ENCODE measurements around the gene PSMC4. TPM values are rescaled to one million over a fixed set of nuclear protein-coding genes. Genes with fewer than 3 reads are reported as not detected.

The PSMC4 gene
- polyA plus RNA-seq, 3 donors: 67.0 to 85.8 (median 79.6) TPM

- DNase-seq: no peak
- Histone ChIP-seq H3K27me3 (ENCODE audit: control insufficient read depth in 2 of 2, insufficient read depth in 2 of 2, low read length in 2 of 2) (no peaks in the 10 kb centered on the region), H3K79me2 (ENCODE audit: insufficient read depth, low read length) (no peaks in the 10 kb centered on the region), H3K4me3 (replicated peaks in 1 of 3; ENCODE audit: low read depth in 2 of 3, low read length in 3 of 3) (no peak overlapping the region), H2AFZ (ENCODE audit: insufficient read depth, low read depth, low read length, poor library complexity, severe bottlenecking) (no peak overlapping the region), H4K20me1 (ENCODE audit: insufficient read depth, low read length) (no peaks in the 10 kb centered on the region), H3K9ac (ENCODE audit: insufficient read depth, low read length, poor library complexity, severe bottlenecking) (no peak overlapping the region), H3K4me1 (ENCODE audit: control insufficient read depth in 1 of 2, insufficient read depth in 2 of 2, low read length in 2 of 2) (no peaks in the 10 kb centered on the region), H3K36me3 (replicated peaks in 1 of 2; ENCODE audit: control insufficient read depth in 1 of 2, insufficient read depth in 2 of 2, low read length in 2 of 2) (no peaks in the 10 kb centered on the region), H3K27ac (ENCODE audit: low read depth in 1 of 2, low read length in 2 of 2) (no peak overlapping the region), H3K4me2 (replicated peaks; ENCODE audit: extremely low read depth, low read length, poor library complexity, severe bottlenecking) (no peak overlapping the region), H3K9me3 (replicated peaks in 1 of 2; ENCODE audit: control insufficient read depth in 1 of 2, insufficient read depth in 1 of 2, low read length in 2 of 2) (peaks cover 64 to 94% of the 10 kb centered on the region in 2 donors)
- Mint-ChIP-seq H3K4me1 (no peaks in the 10 kb centered on the region), H3K27ac (no peak overlapping the region), H3K9me3 (peaks cover 47 to 97% (median 83%) of the 10 kb centered on the region in 7 donors), H3K36me3 (no peaks in the 10 kb centered on the region), H3K27me3 (ENCODE audit: low read depth in 3 of 3) (peaks cover 0 to 2% (median 0%) of the 10 kb centered on the region in 3 donors), H3K4me3 (no peak overlapping the region)
- 100% methylated on average over 1 of the region's 5 CpGs for WGBS (ENCODE audit: insufficient coverage)
- intact Hi-C loops (cut with micrococcal nuclease): no loop called here
- TF ChIP-seq CTCF (IDR thresholded peaks at IDR 0.05): no peak
These were observed 55.6 kb downstream of the PSMC4 start for GRCh38 chr19:40026597-40026970.

Other genes starting within 250 kb of the PSMC4 start
- gene CLC, start 233.1 kb upstream of the PSMC4 start, polyA plus RNA-seq: 1 to 10 TPM in 1 of 3 donors, under 1 TPM in 1, not detected in 1; 0.82 to 1.9 TPM
- not detected for gene LEUTX, start 192.3 kb upstream of the PSMC4 start, polyA plus RNA-seq
- 10 to 100 TPM in 1 of 3 donors, 1 to 10 TPM in 2; 4.2 to 13.6 (median 6.5) TPM for gene DYRK1B, start 137.0 kb upstream of the PSMC4 start, polyA plus RNA-seq
- gene FBL, start 124.8 kb upstream of the PSMC4 start, polyA plus RNA-seq: 100 to 1,000 TPM in 1 of 3 donors, 10 to 100 TPM in 2; 57.1 to 157 (median 60.3) TPM
- gene FCGBP, start 36.5 kb upstream of the PSMC4 start, polyA plus RNA-seq: under 1 TPM in 2 of 3 donors, not detected in 1; 0.07 to 0.29 TPM
- 1 to 10 TPM; 1.3 to 2.3 (median 1.4) TPM for gene ZNF546, start 25.9 kb downstream of the PSMC4 start, polyA plus RNA-seq
- gene ZNF780B, start 85.1 kb downstream of the PSMC4 start, polyA plus RNA-seq: 1 to 10 TPM; 2.0 to 3.3 (median 3.1) TPM
- gene ZNF780A, start 119.8 kb downstream of the PSMC4 start, polyA plus RNA-seq: 10 to 100 TPM in 2 of 3 donors, 1 to 10 TPM in 1; 9.8 to 14.1 (median 12.6) TPM
- gene MAP3K10, start 220.3 kb downstream of the PSMC4 start, polyA plus RNA-seq: 1 to 10 TPM in 1 of 3 donors, under 1 TPM in 1, not detected in 1; 0.05 to 9.1 TPM
- not detected for gene TTC9B, start 247.2 kb downstream of the PSMC4 start, polyA plus RNA-seq

Data from CD14-positive monocyte (primary cell).